SH-SY5Y (cell line): ENCODE data around the gene ALOX12B.

ENCODE experiments used
- GATA2 ChIP-seq: IDR thresholded peaks from 2 replicates; pipeline ENCODE4 v1.6.1; 2011; ENCODE audit warnings: mild to moderate bottlenecking, low read depth, low read length
- GATA3 ChIP-seq: IDR thresholded peaks from 2 replicates; pipeline ENCODE4 v1.6.1; 2011; ENCODE audit warnings: low read depth, mild to moderate bottlenecking, low read length, moderate library complexity

- TF ChIP-seq GATA3 (no peak), GATA2 (no peak)
Observed at GRCh38 chr17:8041979-8042378, 45.5 kb downstream of the ALOX12B start.
